Suprapubic skin (tissue), 3 donors: Measurements from ENCODE around the gene CRK.

Experiments
- CTCF ChIP-seq, 2 donors: fragments of 200-600 bp in 1 of 2; fragments of 450-650 bp in 1 of 2; sonication (generic) in 1 of 2; IDR thresholded peaks; one replicate each; pipeline ENCODE4 v1.5.1; 2016 to 2019; ENCODE audit warnings: antibody characterized with exemption in 2 of 2, mild to moderate bottlenecking in 1 of 2, moderate library complexity in 1 of 2
- EP300 ChIP-seq: sonication (generic); formaldehyde crosslinking; IDR thresholded peaks from one replicate; pipeline ENCODE4 v1.6.1; 2017; ENCODE audit warnings: antibody characterized with exemption
- POLR2A ChIP-seq, 2 donors: fragments of 450-650 bp; IDR thresholded peaks; one replicate each; pipeline ENCODE4 v1.6.1; 2017; ENCODE audit warnings: antibody characterized with exemption in 2 of 2, mild to moderate bottlenecking in 2 of 2, moderate library complexity in 2 of 2

- TF ChIP-seq CTCF (IDR thresholded peaks at IDR 0.05) (no peak), EP300 (no peak), POLR2A (IDR thresholded peaks at IDR 0.05) (no peak)
Measured at GRCh38 chr17:1498233-1498632, 42.2 kb upstream of the CRK start.
